Measurements from ENCODE around the gene EDIL3. TPM values are rescaled to one million over a fixed set of nuclear protein-coding genes. Genes with fewer than 3 reads are reported as not detected.

Gene EDIL3
- total and polyA plus RNA-seq, 7 donors: 3.5 to 57.3 (median 37.1) TPM

GRCh38 chr5:84191281-84191680 lies 193.4 kb downstream of the EDIL3 start:
- Histone ChIP-seq H3K36me3 (no peaks in the 10 kb centered on the region), H3K4me1 (no peaks in the 10 kb centered on the region), H3K4me3 (no peak overlapping the region), H3K9me3 (no peaks in the 10 kb centered on the region), H3K27me3 (no peaks in the 10 kb centered on the region), H3K27ac (no peak overlapping the region)
- intact Hi-C loops (cut with DNase I): no loop called here
- TF ChIP-seq POLR2AphosphoS5 (IDR thresholded peaks at IDR 0.05): no peak
- TF ChIP-seq CTCF (IDR thresholded peaks at IDR 0.05): no peak
- TF ChIP-seq EP300 (IDR thresholded peaks at IDR 0.05): no peak
- TF ChIP-seq POLR2A (IDR thresholded peaks at IDR 0.05): no peak
- no peak for DNase-seq
- 40 to 60% methylated on average over 2 of the region's 2 CpGs for WGBS, 2 donors

GRCh38 chr5:84184857-84185256 lies 199.8 kb downstream of the EDIL3 start:
- no peak overlapping the region for H3K27ac ChIP-seq
- intact Hi-C loops (cut with DNase I): no loop called here
- no peak for TF ChIP-seq POLR2AphosphoS5 (IDR thresholded peaks at IDR 0.05)
- TF ChIP-seq EP300 (IDR thresholded peaks at IDR 0.05): no peak
- TF ChIP-seq POLR2A (IDR thresholded peaks at IDR 0.05): no peak
- TF ChIP-seq CTCF (IDR thresholded peaks at IDR 0.05): no peak
- no peak overlapping the region for H3K4me3 ChIP-seq
- no peaks in the 10 kb centered on the region for H3K4me1 ChIP-seq
- H3K27me3 ChIP-seq: no peaks in the 10 kb centered on the region
- WGBS, 2 donors: 88 to 90% methylated on average over 1 of the region's 1 CpG
- H3K9me3 ChIP-seq: no peaks in the 10 kb centered on the region
- no peak for DNase-seq
- H3K36me3 ChIP-seq: no peaks in the 10 kb centered on the region

GRCh38 chr5:84181093-84181492 lies 203.6 kb downstream of the EDIL3 start:
- no peak for TF ChIP-seq POLR2A (IDR thresholded peaks at IDR 0.05)
- no peak for TF ChIP-seq EP300 (IDR thresholded peaks at IDR 0.05)
- TF ChIP-seq POLR2AphosphoS5 (IDR thresholded peaks at IDR 0.05): no peak
- no peak for TF ChIP-seq CTCF (IDR thresholded peaks at IDR 0.05)
- H3K4me1 ChIP-seq: no peaks in the 10 kb centered on the region
- no peak for DNase-seq
- no peak overlapping the region for H3K4me3 ChIP-seq
- H3K27me3 ChIP-seq: no peaks in the 10 kb centered on the region
- no peaks in the 10 kb centered on the region for H3K36me3 ChIP-seq
- intact Hi-C loops (cut with DNase I): no loop called here
- no peaks in the 10 kb centered on the region for H3K9me3 ChIP-seq
- 65 to 71% methylated on average over 3 of the region's 3 CpGs for WGBS, 2 donors
- no peak overlapping the region for H3K27ac ChIP-seq

GRCh38 chr5:84168841-84169240 lies 215.8 kb downstream of the EDIL3 start:
- H3K27ac ChIP-seq: no peak overlapping the region
- no peaks in the 10 kb centered on the region for H3K27me3 ChIP-seq
- TF ChIP-seq POLR2A (IDR thresholded peaks at IDR 0.05): no peak
- TF ChIP-seq CTCF (IDR thresholded peaks at IDR 0.05): no peak
- no peak for TF ChIP-seq POLR2AphosphoS5 (IDR thresholded peaks at IDR 0.05)
- TF ChIP-seq EP300 (IDR thresholded peaks at IDR 0.05): no peak
- no peaks in the 10 kb centered on the region for H3K9me3 ChIP-seq
- H3K4me1 ChIP-seq: no peaks in the 10 kb centered on the region
- WGBS, 2 donors: 89 to 90% methylated on average over 2 of the region's 2 CpGs
- DNase-seq: no peak
- intact Hi-C loops (cut with DNase I): no loop called here
- H3K4me3 ChIP-seq: no peak overlapping the region
- no peaks in the 10 kb centered on the region for H3K36me3 ChIP-seq

- DNase-seq: no peak
- no peak overlapping the region for H3K27ac ChIP-seq
- TF ChIP-seq EP300 (IDR thresholded peaks at IDR 0.05) (no peak), POLR2A (IDR thresholded peaks at IDR 0.05) (no peak), POLR2AphosphoS5 (IDR thresholded peaks at IDR 0.05) (no peak), CTCF (IDR thresholded peaks at IDR 0.05) (no peak)
- no peaks in the 10 kb centered on the region for H3K36me3 ChIP-seq
- intact Hi-C loops (cut with DNase I): no loop called here
- no peaks in the 10 kb centered on the region for H3K27me3 ChIP-seq
- no peaks in the 10 kb centered on the region for H3K4me1 ChIP-seq
- no peaks in the 10 kb centered on the region for H3K9me3 ChIP-seq
- no peak overlapping the region for H3K4me3 ChIP-seq
- 25 to 61% methylated on average over 1 of the region's 1 CpG for WGBS, 2 donors
These were observed 221.0 kb downstream of the EDIL3 start for GRCh38 chr5:84163671-84164070.

Measured in sigmoid colon (tissue), 7 donors.